ENCODE measurements around the gene BPIFA1. TPM values are rescaled to one million over a fixed set of nuclear protein-coding genes. Genes with fewer than 3 reads are reported as not detected.

BPIFA1 gene
- total and polyA plus RNA-seq, 2 of the 8 experiments (the other 6 are each of a cell fraction or from before 2014, with no cell fraction given), result not detected

GRCh38 chr20:33261465-33261864, 25.7 kb downstream of the BPIFA1 start:
- Histone ChIP-seq H3K79me1 (ENCODE audit: low read depth, low read length) (no peaks in the 10 kb centered on the region), H3K18ac (ENCODE audit: extremely low read depth, low read length) (no peak overlapping the region), H3K9ac (replicated peaks in 1 of 4; ENCODE audit: extremely low read depth in 1 of 4, low read depth in 3 of 4, low read length in 3 of 4) (no peak overlapping the region), H4K91ac (replicated peaks; ENCODE audit: insufficient read length, low read length) (no peak overlapping the region), H3K14ac (ENCODE audit: insufficient read length) (no peak overlapping the region), H4K8ac (ENCODE audit: extremely low read depth, insufficient read depth, low read length) (no peak overlapping the region), H3K56ac (replicated peaks; ENCODE audit: insufficient read length, low read depth, low read length) (no peak overlapping the region), H2AK5ac (ENCODE audit: low read depth, low read length) (no peak overlapping the region), H3K4me2 (ENCODE audit: insufficient read depth in 1 of 2, low read depth in 2 of 2, low read length in 2 of 2) (no peak overlapping the region), H4K5ac (ENCODE audit: insufficient read length, low read depth, low read length) (no peak overlapping the region), H3K27me3 (replicated peaks in 1 of 4; ENCODE audit: control insufficient read depth in 3 of 4, extremely low read depth in 1 of 4, insufficient read depth in 3 of 4, low read length in 3 of 4) (0 out of 7 replicates have a peak, but pooled peaks cover 0 to 3% (median 0%) of the 10 kb centered on the region in 4 experiments), H2BK5ac (ENCODE audit: low read depth, low read length) (no peak overlapping the region), H3K79me2 (ENCODE audit: control insufficient read depth in 1 of 2, insufficient read depth in 2 of 2, low read length in 2 of 2) (no peaks in the 10 kb centered on the region), H3K36me3 (ENCODE audit: control insufficient read depth in 2 of 4, insufficient read depth in 4 of 4, low read length in 3 of 4) (no peaks in the 10 kb centered on the region), H2BK120ac (replicated peaks; ENCODE audit: low read depth, low read length) (no peak overlapping the region), H3K4ac (replicated peaks; ENCODE audit: insufficient read length, low read depth, low read length) (no peak overlapping the region), H4K20me1 (replicated peaks in 1 of 2; ENCODE audit: control insufficient read depth in 1 of 2, insufficient read depth in 2 of 2, low read length in 2 of 2) (no peaks in the 10 kb centered on the region), H3K23ac (ENCODE audit: insufficient read length) (no peak overlapping the region), H2BK15ac (ENCODE audit: low read length) (no peak overlapping the region), H2BK20ac (ENCODE audit: low read length) (no peak overlapping the region), H2BK12ac (ENCODE audit: low read depth, low read length) (no peak overlapping the region), H3K4me1 (replicated peaks in 1 of 4; ENCODE audit: control insufficient read depth in 3 of 4, insufficient read depth in 4 of 4, low read length in 3 of 4) (no peaks in the 10 kb centered on the region), H3K9me3 (ENCODE audit: insufficient read depth in 2 of 2, low read depth in 1 of 2, low read length in 1 of 2) (no peaks in the 10 kb centered on the region), H2AFZ (ENCODE audit: low read length) (no peak overlapping the region), H3K23me2 (ENCODE audit: low read depth, low read length) (no peaks in the 10 kb centered on the region), H3K4me3 (ENCODE audit: extremely low read depth in 1 of 4, insufficient read depth in 2 of 4, low read depth in 3 of 4, low read length in 4 of 4) (no peak overlapping the region), H3K27ac (ENCODE audit: low read depth, low read length) (no peak overlapping the region)
- FAIRE-seq, result no peak
- 70% methylated on average over 4 of the region's 4 CpGs; no CpG with 5 or more reads in 1 of the 2 experiments for WGBS, 2 experiments (ENCODE audit: extremely low coverage in 1 of 2, insufficient coverage in 1 of 2, insufficient read length in 1 of 2, insufficient replicate concordance in 2 of 2, low coverage in 1 of 2, low lambda C conversion rate in 2 of 2, missing lambda C conversion rate in 1 of 2)
- POLR2A ChIA-PET (ENCODE audit: partially characterized antibody), result no interaction called here
- TF ChIP-seq YY1 (IDR thresholded peaks at IDR 0.05; ENCODE audit: low read depth, low read length) (0 out of 2 replicates have a peak, but pooled peaks have one; percentile 35), KDM1A (IDR thresholded peaks at IDR 0.05; ENCODE audit: borderline replicate concordance, low read length) (no peak), KDM5A (IDR thresholded peaks at IDR 0.05; ENCODE audit: low read length) (no peak), CHD1 (IDR thresholded peaks at IDR 0.05; ENCODE audit: low read depth, low read length) (no peak), PHF8 (conservative IDR thresholded peaks at IDR 0.05; ENCODE audit: low read depth, low read length) (no peak), SRF (IDR thresholded peaks at IDR 0.05; ENCODE audit: low read depth, low read length) (no peak)
- DNase-seq (ENCODE audit: low read depth in 1 of 2, low spot score in 2 of 2), result no peak
- CTCF ChIA-PET (ENCODE audit: partially characterized antibody), result interaction anchor here (0.7 to 7.1 kb wide), 11 partner anchors 11 to 116 kb away, joined by 3 to 81 read pairs (median 11); partner anchors contain the start of gene BPIFA1
